K562 (cell line): ENCODE measurements around the gene ARL6IP1. TPM values are rescaled to one million over a fixed set of nuclear protein-coding genes. Genes with fewer than 3 reads are reported as not detected.

ENCODE experiments used
- AFF1 ChIP-seq, 2 experiments: fragments of 450-650 bp; IDR thresholded peaks; 2 replicates each; pipeline ENCODE4 v1.6.1; 2018; ENCODE audit warnings: mild to moderate bottlenecking in 2 of 2, low read depth in 1 of 2; ENCODE audit not compliant: partially characterized antibody in 2 of 2
- BACH1 ChIP-seq: fragments of 200-800 bp; sonication (Bioruptor generic); IDR thresholded peaks from 2 replicates; pipeline ENCODE4 v1.6.1; 2016; ENCODE audit warnings: missing genetic modification characterization, missing compliant biosample characterization
- CEBPB ChIP-seq: fragments of 450-650 bp; IDR thresholded peaks from 2 replicates; pipeline ENCODE4 v1.6.1; 2016; ENCODE audit warnings: missing genetic modification characterization, missing compliant biosample characterization
- ESRRB ChIP-seq: fragments of 250-450 bp; sonication (Bioruptor Pico); IDR thresholded peaks from 2 replicates; pipeline ENCODE4 v1.5.0; 2020; ENCODE audit warnings: mild to moderate bottlenecking, moderate library complexity, borderline replicate concordance
- FOXK1 ChIP-seq: sonication (generic); formaldehyde crosslinking; IDR thresholded peaks from 2 replicates; pipeline ENCODE4 v1.8.0; 2022; ENCODE audit warnings: missing genetic modification reagents, mild to moderate bottlenecking, borderline replicate concordance
- HCFC1 ChIP-seq: IDR thresholded peaks from 2 replicates; pipeline ENCODE4 v1.6.1; 2012; ENCODE audit warnings: low read depth, low read length, improper control_type of control experiment
- HNRNPL ChIP-seq: fragments of 200-400 bp; formaldehyde crosslinking; IDR thresholded peaks from 2 replicates; pipeline ENCODE4 v1.6.1; 2017; ENCODE audit warnings: low read depth, mild to moderate bottlenecking, low read length
- KDM5B ChIP-seq: fragments of 200-600 bp; sonication (generic); IDR thresholded peaks from 2 replicates; pipeline ENCODE4 v1.6.1; 2012; ENCODE audit warnings: low read depth, mild to moderate bottlenecking, moderate library complexity, low read length, control low read depth, inconsistent platforms; ENCODE audit not compliant: insufficient replicate concordance
- MEIS2 ChIP-seq: fragments of 450-650 bp; IDR thresholded peaks from 2 replicates; pipeline ENCODE4 v1.6.1; 2014; ENCODE audit warnings: mild to moderate bottlenecking; ENCODE audit not compliant: partially characterized antibody
- NR2F6 ChIP-seq: fragments of 450-650 bp; formaldehyde crosslinking; IDR thresholded peaks from 2 replicates; pipeline ENCODE4 v1.4.0; 2020; ENCODE audit warnings: mild to moderate bottlenecking
- PKNOX1 ChIP-seq: fragments of 450-650 bp; IDR thresholded peaks from 2 replicates; pipeline ENCODE4 v1.6.1; 2016
- SMAD2 ChIP-seq: fragments of 150-350 bp; IDR thresholded peaks from 2 replicates; pipeline ENCODE4 v1.6.1; 2014; ENCODE audit warnings: low read depth, mild to moderate bottlenecking, low read length
- SRSF9 ChIP-seq: fragments of 200-400 bp; formaldehyde crosslinking; IDR thresholded peaks from 2 replicates; pipeline ENCODE4 v1.6.1; 2017; ENCODE audit warnings: low read depth, low read length, borderline replicate concordance
- TARDBP ChIP-seq: fragments of 450-650 bp; IDR thresholded peaks from 2 replicates; pipeline ENCODE4 v1.6.1; 2016
- TCF3 ChIP-seq: sonication (generic); formaldehyde crosslinking; IDR thresholded peaks from 2 replicates; pipeline ENCODE4 v1.4.0; 2020; ENCODE audit warnings: mild to moderate bottlenecking, missing genetic modification reagents
- TCF7 ChIP-seq: sonication (generic); IDR thresholded peaks from 2 replicates; pipeline ENCODE4 v1.6.1; 2016; ENCODE audit warnings: antibody characterized with exemption, borderline replicate concordance
- TCF7L2 ChIP-seq: fragments of 150-350 bp; IDR thresholded peaks from 2 replicates; pipeline ENCODE4 v1.6.1; 2016; ENCODE audit warnings: low read depth, mild to moderate bottlenecking, low read length, moderate library complexity
- VEZF1 ChIP-seq: fragments of 200-800 bp; sonication (Bioruptor generic); IDR thresholded peaks from 2 replicates; pipeline ENCODE4 v1.6.1; 2017; ENCODE audit warnings: missing genetic modification characterization, missing compliant biosample characterization
- XRCC3 ChIP-seq: fragments of 450-650 bp; IDR thresholded peaks from 2 replicates; pipeline ENCODE4 v1.6.1; 2017; ENCODE audit warnings: mild to moderate bottlenecking, moderate library complexity
- ZNF134 ChIP-seq: fragments of 250-450 bp; sonication (Bioruptor Pico); conservative IDR thresholded peaks from 2 replicates; pipeline ENCODE4 v1.4.0; 2020
- ZNF280B ChIP-seq: fragments of 250-450 bp; sonication (Bioruptor Pico); IDR thresholded peaks from 2 replicates; pipeline ENCODE4 v1.5.1; 2021; ENCODE audit warnings: mild to moderate bottlenecking
- polyA plus RNA-seq, 8 experiments: library from polyadenylated mRNA; depleted of rRNA in 4 of 8; stranded (reverse) in 5 of 8; unstranded in 3 of 8; fragments of >200 nt; fragmentation: Nextera tagmentation in 2 of 8; fragmentation: Illumina TruSeq in 1 of 8; extraction: Ambion mirVana in 2 of 8; extraction: Trizol in 1 of 8; gene quantifications; 2 replicates each; pipeline versions ENCODE4 v1.2.1 to v1.2.3, GENCODE V29; 2011 to 2014; ENCODE audit warnings: inconsistent platforms in 1 of 8, missing spikeins in 1 of 8
- total RNA-seq, 7 experiments: library from RNA; depleted of rRNA in 6 of 7; stranded (reverse); fragments of >200 nt in 6 of 7; fragmentation: Illumina TruSeq in 2 of 7; extraction: Trizol in 2 of 7; gene quantifications; 2 replicates each; pipeline versions ENCODE4 v1.2.1 to v1.2.3, GENCODE V29; 2011 to 2021; ENCODE audit warnings: low replicate concordance in 1 of 7

The ARL6IP1 gene
- total and polyA plus RNA-seq, 9 of the 15 experiments (the other 6 are each of a cell fraction or from before 2014, with no cell fraction given) = 102 to 391 (median 162) TPM

- peak; percentile 80; the same call in 1 of the 2 replicates for TF ChIP-seq FOXK1 (CRISPR knock-in tag)
- peak; percentile 33 for TF ChIP-seq MEIS2
- peak; percentile 100 for TF ChIP-seq KDM5B
- no peak for TF ChIP-seq TCF7
- no peak for TF ChIP-seq PKNOX1
- no peak for TF ChIP-seq CEBPB
- TF ChIP-seq ZNF280B (CRISPR knock-in tag) = no peak
- TF ChIP-seq ESRRB = no peak
- TF ChIP-seq NR2F6 = no peak
- TF ChIP-seq TCF3 (CRISPR knock-in tag) = peak; percentile 5; the same call in 1 of the 2 replicates
- TF ChIP-seq XRCC3 = no peak
- TF ChIP-seq ZNF134 (CRISPR knock-in tag) = no peak
- TF ChIP-seq TARDBP = peak; percentile 78; the same call in 1 of the 2 replicates
- peak; percentile 66 for TF ChIP-seq VEZF1 (CRISPR knock-in tag)
- TF ChIP-seq TCF7L2 = no peak
- no peak for TF ChIP-seq BACH1 (tag)
- TF ChIP-seq SRSF9 = no peak
- TF ChIP-seq SMAD2 = no peak
- TF ChIP-seq HCFC1 = peak; percentile 60
- TF ChIP-seq AFF1 (IDR thresholded peaks at IDR 0.05; ENCODE audit: low read depth in 1 of 2, partially characterized antibody in 2 of 2) = peak; percentile 36 to 68
- TF ChIP-seq HNRNPL = no peak
These were observed at the start of gene ARL6IP1 (continued) for GRCh38 chr16:18801145-18801972.
